Astrocyte (in vitro differentiated cells and primary cell): ENCODE results near the gene KDSR.

Experiments
- EZH2 ChIP-seq: IDR thresholded peaks from 2 replicates; pipeline ENCODE4 v1.6.1; 2012; ENCODE audit warnings: mild to moderate bottlenecking, low read length, inconsistent platforms; ENCODE audit not compliant: insufficient read depth
- TF ChIP-seq, protein P1 (sequence below): IDR thresholded peaks from 2 replicates; pipeline ENCODE4 v1.5.1; 2011; ENCODE audit warnings: low read depth, mild to moderate bottlenecking, inconsistent platforms, low read length, moderate library complexity; ENCODE audit not compliant: insufficient read depth

DNA sequence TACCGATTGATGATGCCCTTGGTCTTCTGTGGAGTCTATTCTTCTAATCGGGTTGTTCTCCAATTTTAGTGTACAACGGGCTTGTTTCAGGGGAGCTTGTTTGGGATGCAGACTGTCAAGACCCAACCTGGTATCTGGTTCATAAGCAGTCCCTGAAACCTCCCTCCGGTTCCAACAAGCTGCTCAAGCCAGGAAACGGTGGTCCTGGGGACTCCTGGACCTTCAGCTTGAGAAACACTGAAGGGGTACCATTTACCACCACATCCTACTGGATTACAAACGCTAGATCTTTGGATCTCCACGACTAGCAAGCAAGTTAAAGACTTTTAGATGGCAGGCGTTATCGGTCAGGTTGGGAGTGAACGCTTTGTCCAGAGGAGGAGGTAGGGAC lies 49.5 kb downstream of the KDSR start:
- TF ChIP-seq, protein P1, sequence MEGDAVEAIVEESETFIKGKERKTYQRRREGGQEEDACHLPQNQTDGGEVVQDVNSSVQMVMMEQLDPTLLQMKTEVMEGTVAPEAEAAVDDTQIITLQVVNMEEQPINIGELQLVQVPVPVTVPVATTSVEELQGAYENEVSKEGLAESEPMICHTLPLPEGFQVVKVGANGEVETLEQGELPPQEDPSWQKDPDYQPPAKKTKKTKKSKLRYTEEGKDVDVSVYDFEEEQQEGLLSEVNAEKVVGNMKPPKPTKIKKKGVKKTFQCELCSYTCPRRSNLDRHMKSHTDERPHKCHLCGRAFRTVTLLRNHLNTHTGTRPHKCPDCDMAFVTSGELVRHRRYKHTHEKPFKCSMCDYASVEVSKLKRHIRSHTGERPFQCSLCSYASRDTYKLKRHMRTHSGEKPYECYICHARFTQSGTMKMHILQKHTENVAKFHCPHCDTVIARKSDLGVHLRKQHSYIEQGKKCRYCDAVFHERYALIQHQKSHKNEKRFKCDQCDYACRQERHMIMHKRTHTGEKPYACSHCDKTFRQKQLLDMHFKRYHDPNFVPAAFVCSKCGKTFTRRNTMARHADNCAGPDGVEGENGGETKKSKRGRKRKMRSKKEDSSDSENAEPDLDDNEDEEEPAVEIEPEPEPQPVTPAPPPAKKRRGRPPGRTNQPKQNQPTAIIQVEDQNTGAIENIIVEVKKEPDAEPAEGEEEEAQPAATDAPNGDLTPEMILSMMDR = no peak
- no peak for TF ChIP-seq EZH2
